GM23248 (cell line): ENCODE results near the gene BICC1.

Source experiments
- EZH2 ChIP-seq: fragments of 200-600 bp; sonication (generic); IDR thresholded peaks from 2 replicates; pipeline ENCODE4 v1.6.1; 2018; ENCODE audit warnings: antibody characterized with exemption, mild to moderate bottlenecking; ENCODE audit not compliant: insufficient read depth, poor library complexity, severe bottlenecking
- EZH2phosphoT487 ChIP-seq: fragments of 200-600 bp; sonication (generic); IDR thresholded peaks from 2 replicates; pipeline ENCODE4 v1.6.1; 2018; ENCODE audit warnings: antibody characterized with exemption, moderate library complexity, mild to moderate bottlenecking, low read depth; ENCODE audit not compliant: insufficient read depth

DNA sequence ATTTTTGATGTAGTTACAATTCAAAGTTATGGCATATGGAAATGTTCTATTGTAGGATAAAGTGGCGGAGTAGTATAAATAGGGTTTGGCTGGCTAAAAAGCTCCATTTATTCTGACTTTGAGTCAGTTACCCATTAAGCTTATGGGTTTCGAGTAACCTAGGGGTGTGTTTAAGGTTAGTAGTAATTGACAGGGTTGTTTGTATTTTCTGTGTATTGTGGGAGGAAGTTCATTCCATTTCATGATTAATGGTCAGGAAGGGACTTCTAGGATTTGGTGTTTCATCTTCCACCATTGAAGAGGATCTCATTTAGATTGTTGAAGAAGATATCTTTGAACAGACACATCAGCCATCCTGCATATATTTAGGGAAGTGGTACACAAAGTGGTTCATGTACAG lies 75.0 kb downstream of the BICC1 start:
- TF ChIP-seq EZH2 (no peak), EZH2phosphoT487 (no peak)
